ENCODE data around the gene OR8S1. TPM values are rescaled to one million over a fixed set of nuclear protein-coding genes. Genes with fewer than 3 reads are reported as not detected.
"Not testable (repeated sequence)": the region's sequence is repeated elsewhere in the genome, so short reads cannot be mapped to it uniquely, and the experiment has no call there.

OR8S1 gene
- total and polyA plus RNA-seq, 7 experiments from 2014 or later, result not detected

GRCh38 chr12:48547012-48547411, 21.6 kb downstream of the OR8S1 start:
- peaks cover 3 to 20% (median 13%) of the 10 kb centered on the region in 5 donors for H3K27me3 Mint-ChIP-seq
- intact Hi-C loops (cut with micrococcal nuclease); H3K27me3 ChIP-seq (ENCODE audit: control insufficient read depth in 2 of 2, insufficient read depth in 2 of 2, low read length in 2 of 2); H3K36me3 ChIP-seq (ENCODE audit: control insufficient read depth in 2 of 3, insufficient read depth in 3 of 3, low read length in 3 of 3); H3K36me3 Mint-ChIP-seq; POLR2A ChIA-PET; CTCF ChIA-PET; H3K4me1 Mint-ChIP-seq; H3K9me3 ChIP-seq (ENCODE audit: control insufficient read depth in 2 of 3, low read length in 3 of 3); H3K27ac ChIP-seq (ENCODE audit: low read depth, low read length); ATAC-seq; H3K4me3 Mint-ChIP-seq; H3K4me1 ChIP-seq (ENCODE audit: control insufficient read depth in 2 of 2, insufficient read depth in 2 of 2, low read length in 2 of 2); H3K27ac Mint-ChIP-seq; H3K4me3 ChIP-seq (ENCODE audit: low read length); DNase-seq: not testable (repeated sequence)
- peaks cover 0 to 29% (median 6%) of the 10 kb centered on the region in 11 donors for H3K9me3 Mint-ChIP-seq

GRCh38 chr12:48551636-48552035, 26.2 kb downstream of the OR8S1 start:
- CTCF ChIA-PET; DNase-seq; ATAC-seq; H3K27ac Mint-ChIP-seq; H3K36me3 Mint-ChIP-seq; intact Hi-C loops (cut with micrococcal nuclease); H3K9me3 ChIP-seq (ENCODE audit: control insufficient read depth in 2 of 3, low read length in 3 of 3); H3K4me3 Mint-ChIP-seq; H3K27me3 ChIP-seq (ENCODE audit: control insufficient read depth in 2 of 2, insufficient read depth in 2 of 2, low read length in 2 of 2); H3K4me1 ChIP-seq (ENCODE audit: control insufficient read depth in 2 of 2, insufficient read depth in 2 of 2, low read length in 2 of 2); H3K4me1 Mint-ChIP-seq; POLR2A ChIA-PET; H3K4me3 ChIP-seq (ENCODE audit: low read length); H3K36me3 ChIP-seq (ENCODE audit: control insufficient read depth in 2 of 3, insufficient read depth in 3 of 3, low read length in 3 of 3); H3K27ac ChIP-seq (ENCODE audit: low read depth, low read length): not testable (repeated sequence)
- peaks cover 4 to 25% (median 15%) of the 10 kb centered on the region in 5 donors for H3K27me3 Mint-ChIP-seq
- peaks cover 0 to 29% (median 11%) of the 10 kb centered on the region in 11 donors for H3K9me3 Mint-ChIP-seq

- Mint-ChIP-seq H3K27ac (peak overlapping the region in 2 of 9 donors; percentile 43 to 67), H3K4me3 (peak overlapping the region in 1 of 10 donors; percentile 48)
- CTCF ChIA-PET, result interaction anchor here (0.9 kb wide), 1 partner anchor 11 kb away, joined by 3 read pairs; no protein-coding TSS in a partner anchor
These were observed 28.4 kb downstream of the OR8S1 start for GRCh38 chr12:48553666-48554343.

GRCh38 chr12:48556631-48557030, 31.2 kb downstream of the OR8S1 start:
- H3K27ac ChIP-seq (ENCODE audit: low read depth, low read length), result no peak overlapping the region
- H3K4me3 ChIP-seq (ENCODE audit: low read length), result no peak overlapping the region
- H3K36me3 Mint-ChIP-seq, result peaks cover 0 to 6% (median 3%) of the 10 kb centered on the region in 5 donors
- H3K27me3 ChIP-seq (ENCODE audit: control insufficient read depth in 2 of 2, insufficient read depth in 2 of 2, low read length in 2 of 2), result no peaks in the 10 kb centered on the region
- no peaks in the 10 kb centered on the region for H3K36me3 ChIP-seq (ENCODE audit: control insufficient read depth in 2 of 3, insufficient read depth in 3 of 3, low read length in 3 of 3)
- peaks cover 0 to 8% (median 3%) of the 10 kb centered on the region in 11 donors for H3K9me3 Mint-ChIP-seq
- DNase-seq, result no peak
- intact Hi-C loops (cut with micrococcal nuclease), result no loop called here
- peaks cover 0 to 3% (median 0%) of the 10 kb centered on the region in 7 donors for H3K4me1 Mint-ChIP-seq
- POLR2A ChIA-PET, result no interaction called here
- H3K27ac Mint-ChIP-seq, result no peak overlapping the region
- no peak overlapping the region for H3K4me3 Mint-ChIP-seq
- CTCF ChIA-PET, result no interaction called here
- no peaks in the 10 kb centered on the region for H3K4me1 ChIP-seq (ENCODE audit: control insufficient read depth in 2 of 2, insufficient read depth in 2 of 2, low read length in 2 of 2)
- no peak for ATAC-seq
- H3K27me3 Mint-ChIP-seq, result peaks cover 0 to 29% (median 13%) of the 10 kb centered on the region in 5 donors
- H3K9me3 ChIP-seq (ENCODE audit: control insufficient read depth in 2 of 3, low read length in 3 of 3), result no peaks in the 10 kb centered on the region

More at GRCh38 chr12:48553666-48554343, 28.4 kb downstream of the OR8S1 start:
- ATAC-seq; H3K4me1 ChIP-seq (ENCODE audit: control insufficient read depth in 2 of 2, insufficient read depth in 2 of 2, low read length in 2 of 2); H3K27ac ChIP-seq (ENCODE audit: low read depth, low read length); H3K27me3 ChIP-seq (ENCODE audit: control insufficient read depth in 2 of 2, insufficient read depth in 2 of 2, low read length in 2 of 2); POLR2A ChIA-PET; H3K4me1 Mint-ChIP-seq; H3K9me3 ChIP-seq (ENCODE audit: control insufficient read depth in 2 of 3, low read length in 3 of 3); intact Hi-C loops (cut with micrococcal nuclease); H3K36me3 Mint-ChIP-seq; H3K4me3 ChIP-seq (ENCODE audit: low read length); H3K36me3 ChIP-seq (ENCODE audit: control insufficient read depth in 2 of 3, insufficient read depth in 3 of 3, low read length in 3 of 3): not testable (repeated sequence)
- H3K9me3 Mint-ChIP-seq, result peaks cover 0 to 22% (median 7%) of the 10 kb centered on the region in 11 donors
- peaks cover 4 to 29% (median 15%) of the 10 kb centered on the region in 5 donors for H3K27me3 Mint-ChIP-seq
- peak in 3 of 9 donors; percentile 3 to 35 (median 10) for DNase-seq

- no peaks in the 10 kb centered on the region for H3K4me1 ChIP-seq (ENCODE audit: control insufficient read depth in 2 of 2, insufficient read depth in 2 of 2, low read length in 2 of 2)
- Mint-ChIP-seq H3K9me3 (peaks cover 0 to 2% (median 0%) of the 10 kb centered on the region in 11 donors), H3K27ac (no peak overlapping the region), H3K27me3 (peaks cover 0 to 22% (median 13%) of the 10 kb centered on the region in 5 donors), H3K4me1 (peaks cover 0 to 3% (median 0%) of the 10 kb centered on the region in 7 donors), H3K36me3 (peaks cover 0 to 5% (median 0%) of the 10 kb centered on the region in 5 donors), H3K4me3 (no peak overlapping the region)
- ATAC-seq (no peak), DNase-seq (no peak)
- ChIA-PET CTCF (no interaction called here), POLR2A (no interaction called here)
- H3K27ac ChIP-seq (ENCODE audit: low read depth, low read length), result no peak overlapping the region
- H3K9me3 ChIP-seq (ENCODE audit: control insufficient read depth in 2 of 3, low read length in 3 of 3), result no peaks in the 10 kb centered on the region
- H3K27me3 ChIP-seq (ENCODE audit: control insufficient read depth in 2 of 2, insufficient read depth in 2 of 2, low read length in 2 of 2), result no peaks in the 10 kb centered on the region
- intact Hi-C loops (cut with micrococcal nuclease), result no loop called here
- no peaks in the 10 kb centered on the region for H3K36me3 ChIP-seq (ENCODE audit: control insufficient read depth in 2 of 3, insufficient read depth in 3 of 3, low read length in 3 of 3)
- no peak overlapping the region for H3K4me3 ChIP-seq (ENCODE audit: low read length)
These were observed 32.5 kb downstream of the OR8S1 start for GRCh38 chr12:48557919-48558318.

- no peak for ATAC-seq
- H3K36me3 Mint-ChIP-seq, result no peaks in the 10 kb centered on the region
- ChIA-PET CTCF (no interaction called here), POLR2A (no interaction called here)
- H3K27me3 Mint-ChIP-seq, result peaks cover 10 to 25% (median 21%) of the 10 kb centered on the region in 5 donors
- Histone ChIP-seq H3K9me3 (ENCODE audit: control insufficient read depth in 2 of 3, low read length in 3 of 3) (no peaks in the 10 kb centered on the region), H3K27me3 (ENCODE audit: control insufficient read depth in 2 of 2, insufficient read depth in 2 of 2, low read length in 2 of 2) (no peaks in the 10 kb centered on the region), H3K27ac (ENCODE audit: low read depth, low read length) (no peak overlapping the region), H3K36me3 (ENCODE audit: control insufficient read depth in 2 of 3, insufficient read depth in 3 of 3, low read length in 3 of 3) (no peaks in the 10 kb centered on the region), H3K4me3 (ENCODE audit: low read length) (no peak overlapping the region), H3K4me1 (ENCODE audit: control insufficient read depth in 2 of 2, insufficient read depth in 2 of 2, low read length in 2 of 2) (no peaks in the 10 kb centered on the region)
- H3K4me1 Mint-ChIP-seq, result peaks cover 0 to 6% (median 0%) of the 10 kb centered on the region in 7 donors
- H3K4me3 Mint-ChIP-seq, result no peak overlapping the region
- no peak for DNase-seq
- intact Hi-C loops (cut with micrococcal nuclease), result no loop called here
- H3K9me3 Mint-ChIP-seq, result peaks cover 0 to 1% (median 0%) of the 10 kb centered on the region in 11 donors
- H3K27ac Mint-ChIP-seq, result no peak overlapping the region
These were observed 42.3 kb downstream of the OR8S1 start for GRCh38 chr12:48567731-48568130.

- Histone ChIP-seq H3K4me1 (ENCODE audit: control insufficient read depth in 2 of 2, insufficient read depth in 2 of 2, low read length in 2 of 2) (no peaks in the 10 kb centered on the region), H3K27me3 (ENCODE audit: control insufficient read depth in 2 of 2, insufficient read depth in 2 of 2, low read length in 2 of 2) (no peaks in the 10 kb centered on the region), H3K9me3 (ENCODE audit: control insufficient read depth in 2 of 3, low read length in 3 of 3) (no peaks in the 10 kb centered on the region), H3K36me3 (ENCODE audit: control insufficient read depth in 2 of 3, insufficient read depth in 3 of 3, low read length in 3 of 3) (no peaks in the 10 kb centered on the region), H3K4me3 (ENCODE audit: low read length) (no peak within 1 kb of the TSS), H3K27ac (ENCODE audit: low read depth, low read length) (no peak within 1 kb of the TSS)
- Mint-ChIP-seq H3K4me3 (no peak within 1 kb of the TSS), H3K27ac (no peak within 1 kb of the TSS), H3K27me3 (peaks cover 16 to 24% (median 18%) of the 10 kb centered on the region in 5 donors), H3K4me1 (peaks cover 0 to 6% (median 0%) of the 10 kb centered on the region in 7 donors), H3K36me3 (no peaks in the 10 kb centered on the region), H3K9me3 (peaks cover 0 to 1% (median 0%) of the 10 kb centered on the region in 11 donors)
- ATAC-seq (no peak), DNase-seq (no peak)
- CTCF ChIA-PET, result no interaction called here
- POLR2A ChIA-PET, result no interaction called here
- intact Hi-C loops (cut with micrococcal nuclease), result no loop called here
These were observed 44.5 kb downstream of the OR8S1 start, which contains the start of gene LALBA for GRCh38 chr12:48569946-48570345. TSS of gene LALBA (minus strand) at chr12:48570046. CDS start at chr12:48570020, 26 bp downstream.
